Activated T-helper 9 cell treated with anti-CD3 and anti-CD28 coated beads, Interleukin-2, amount 50 U/mL, for 16 hours (primary cell): Measurements from ENCODE around the gene CCT5.
"Not testable (repeated sequence)": the region's sequence is repeated elsewhere in the genome, so short reads cannot be mapped to it uniquely, and the experiment has no call there.

ENCODE experiments used
- DNase-seq: peaks from one replicate; pipeline ENCODE4 v3.0.0-alpha.2; 2020; ENCODE audit warnings: low read depth

Gene CCT5

DNA sequence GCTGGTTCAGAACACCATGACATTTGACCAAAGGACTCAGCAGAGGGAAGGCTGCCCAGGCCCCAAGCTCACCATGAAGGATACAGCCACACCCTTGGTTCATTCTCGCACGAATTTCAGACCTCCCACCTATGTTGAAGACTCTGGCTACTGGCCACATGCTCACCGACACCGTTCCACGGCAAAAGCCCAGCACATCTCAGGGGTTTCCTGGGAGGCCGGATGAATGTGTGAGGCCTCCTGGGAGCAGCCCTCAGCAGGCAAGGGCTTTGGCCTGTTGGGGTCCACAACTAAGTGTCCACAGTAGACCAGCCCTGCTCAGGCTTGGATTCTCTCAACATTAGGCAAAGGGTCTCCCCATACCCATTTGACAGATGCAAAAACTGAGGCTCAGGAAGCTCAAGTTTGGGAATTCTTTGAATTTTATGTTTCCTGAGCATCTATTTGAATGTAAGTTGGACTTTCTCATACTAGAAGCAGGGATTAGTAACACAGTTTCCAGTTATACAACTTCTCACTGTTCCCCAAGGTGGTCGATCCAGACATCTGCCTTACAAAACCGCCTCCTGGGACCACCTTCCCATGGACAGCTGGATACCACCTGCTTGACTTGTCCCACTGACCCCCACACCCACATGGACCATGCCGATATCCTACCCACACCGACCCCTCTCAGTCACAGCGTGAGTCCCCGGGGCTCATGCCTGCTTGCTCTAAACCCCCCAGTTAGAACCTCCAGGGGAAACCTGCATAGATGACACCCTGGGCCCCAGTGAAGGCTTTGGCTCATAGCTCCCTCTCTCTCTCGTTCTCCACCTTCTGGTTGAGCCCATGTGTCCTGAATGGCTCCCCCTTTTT is 27.9 kb downstream of the CCT5 start:
- DNase-seq = no peak

DNA sequence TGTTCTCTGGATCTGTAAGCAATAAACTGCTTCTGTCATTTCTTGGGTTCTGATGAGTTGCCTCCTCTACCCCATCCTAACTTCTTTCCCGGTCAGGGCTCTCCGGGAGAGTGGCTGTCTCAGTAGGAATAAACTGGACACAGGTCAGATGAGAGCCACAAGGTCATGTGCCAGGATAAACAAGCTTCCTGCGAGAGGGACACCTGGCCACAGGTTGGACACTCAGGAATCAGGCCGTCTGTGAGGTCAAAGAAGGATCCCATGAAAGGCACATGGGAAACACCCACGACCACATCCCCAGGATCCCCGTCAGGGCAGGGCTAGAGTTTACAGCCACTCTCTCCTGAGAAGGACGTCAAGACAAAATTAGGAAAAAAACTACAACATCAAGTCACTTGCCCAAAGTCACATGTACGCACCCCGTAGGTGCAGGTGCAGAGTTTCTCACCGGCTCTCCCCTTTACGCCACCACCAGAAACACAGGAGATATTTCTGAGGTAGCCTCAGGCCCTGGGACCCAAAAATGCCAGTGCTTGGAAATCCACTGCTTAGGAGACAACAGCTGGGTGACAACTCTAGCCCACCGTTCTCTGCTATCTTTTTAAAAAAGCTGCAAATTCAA is 28.7 kb downstream of the CCT5 start:
- no peak for DNase-seq

DNA sequence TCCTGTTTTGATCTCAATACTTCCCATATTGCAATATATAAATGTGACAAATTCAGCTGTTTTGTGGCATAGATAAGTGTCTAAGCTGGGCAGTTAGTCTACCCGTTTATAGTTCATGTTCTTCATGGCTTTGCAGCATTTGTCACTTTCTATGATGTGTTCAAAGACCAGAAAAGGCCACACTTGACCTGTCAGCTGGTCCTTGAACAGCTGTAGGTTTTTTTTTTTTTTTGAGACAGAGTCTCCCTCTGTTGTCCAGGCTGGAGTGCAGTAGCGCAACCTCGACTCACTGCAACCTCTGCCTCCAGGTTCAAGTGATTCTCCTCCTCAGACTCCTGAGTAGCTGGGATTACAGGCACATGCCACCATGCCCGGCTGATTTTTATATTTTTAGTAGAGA is 29.2 kb downstream of the CCT5 start:
- no peak for DNase-seq

DNA sequence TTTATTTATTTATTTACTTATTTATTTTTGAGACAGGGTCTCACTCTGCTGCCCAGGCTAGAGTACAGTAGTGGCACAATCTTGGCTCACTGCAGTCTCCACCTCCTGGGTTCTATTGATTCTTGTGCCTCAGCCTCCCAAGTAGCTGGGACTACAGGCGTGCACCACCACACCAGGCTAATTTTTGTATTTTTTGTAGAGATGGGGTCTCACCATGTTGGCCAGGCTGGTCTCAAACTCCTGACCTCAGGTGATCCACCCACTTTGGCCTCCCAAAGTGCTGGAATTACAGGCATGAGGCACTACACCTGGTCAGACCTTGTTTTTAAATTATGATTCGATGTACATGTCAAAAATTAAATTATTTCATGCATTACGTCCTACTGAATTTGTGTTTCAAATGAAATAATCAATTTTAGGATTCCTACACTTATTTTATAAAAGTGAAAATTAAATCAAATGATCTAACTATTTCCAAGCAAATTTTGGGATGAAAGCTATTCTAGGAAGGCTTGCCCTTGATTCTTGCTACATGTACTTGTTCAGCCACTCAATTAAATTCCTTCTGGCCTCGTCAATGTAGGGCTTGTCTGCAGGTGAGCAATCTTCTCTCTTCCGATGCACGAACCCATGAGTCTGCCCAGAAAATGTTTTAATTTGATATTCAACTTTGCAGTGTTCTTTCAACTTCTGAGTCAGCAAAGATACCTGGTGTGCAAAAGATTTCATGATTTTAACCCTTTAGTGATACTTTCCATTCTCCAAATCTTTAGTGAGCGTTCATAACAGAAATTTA is 30.0 kb downstream of the CCT5 start:
- no peak for DNase-seq

DNA sequence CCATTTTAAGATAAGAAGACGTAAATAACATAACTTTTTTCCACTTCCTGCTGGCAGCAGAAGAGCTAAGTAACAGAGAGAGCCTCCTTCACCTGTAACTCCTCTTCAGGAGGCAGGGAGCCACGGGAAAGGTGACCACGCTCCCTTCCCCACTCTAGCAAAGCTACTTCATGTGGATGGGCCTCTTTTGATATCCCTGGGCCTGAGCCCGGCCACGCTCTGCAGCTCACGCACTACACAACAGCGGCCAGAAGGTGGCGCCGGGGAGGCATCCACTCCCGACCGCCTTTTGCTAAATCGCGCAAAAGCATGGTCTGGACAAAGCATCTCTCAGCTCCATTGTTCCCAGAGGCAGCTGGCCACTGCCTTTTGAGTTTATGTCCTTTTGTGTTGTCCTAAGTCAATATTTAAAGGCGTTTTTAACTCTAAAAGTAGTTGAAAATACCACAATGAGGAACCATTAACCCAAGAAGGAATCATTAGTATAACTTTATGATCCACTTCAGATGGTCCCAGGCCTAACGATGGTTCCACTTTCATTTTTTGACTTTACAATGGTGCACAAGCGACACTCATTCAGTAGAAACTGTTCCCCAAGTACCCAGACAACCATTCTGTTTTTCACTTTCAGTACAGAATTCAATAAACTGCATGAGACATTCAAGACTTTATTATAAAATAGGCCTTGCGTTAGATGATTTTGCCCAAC is 34.0 kb downstream of the CCT5 start:
- peak; percentile 70 for DNase-seq

DNA sequence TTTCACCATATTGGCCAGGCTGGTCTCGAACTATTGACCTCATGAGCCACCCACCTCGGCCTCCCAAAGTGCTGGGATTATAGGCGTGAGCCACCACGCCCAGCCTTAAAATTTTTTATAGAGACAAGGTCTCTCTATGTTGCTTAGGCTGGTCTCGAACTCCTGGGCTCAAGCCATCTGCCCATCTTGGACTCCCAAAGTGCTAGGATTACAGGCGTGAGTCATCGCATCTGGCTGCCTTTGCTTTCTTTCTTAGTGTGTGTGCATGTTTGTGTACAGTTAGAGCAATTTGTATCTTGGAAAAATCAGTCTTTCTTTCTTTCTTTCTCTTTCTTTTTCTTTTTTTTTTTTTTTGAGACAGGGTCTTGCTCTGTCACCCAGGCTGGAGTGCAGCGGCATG is 35.3 kb downstream of the CCT5 start:
- not testable (repeated sequence) for DNase-seq

DNA sequence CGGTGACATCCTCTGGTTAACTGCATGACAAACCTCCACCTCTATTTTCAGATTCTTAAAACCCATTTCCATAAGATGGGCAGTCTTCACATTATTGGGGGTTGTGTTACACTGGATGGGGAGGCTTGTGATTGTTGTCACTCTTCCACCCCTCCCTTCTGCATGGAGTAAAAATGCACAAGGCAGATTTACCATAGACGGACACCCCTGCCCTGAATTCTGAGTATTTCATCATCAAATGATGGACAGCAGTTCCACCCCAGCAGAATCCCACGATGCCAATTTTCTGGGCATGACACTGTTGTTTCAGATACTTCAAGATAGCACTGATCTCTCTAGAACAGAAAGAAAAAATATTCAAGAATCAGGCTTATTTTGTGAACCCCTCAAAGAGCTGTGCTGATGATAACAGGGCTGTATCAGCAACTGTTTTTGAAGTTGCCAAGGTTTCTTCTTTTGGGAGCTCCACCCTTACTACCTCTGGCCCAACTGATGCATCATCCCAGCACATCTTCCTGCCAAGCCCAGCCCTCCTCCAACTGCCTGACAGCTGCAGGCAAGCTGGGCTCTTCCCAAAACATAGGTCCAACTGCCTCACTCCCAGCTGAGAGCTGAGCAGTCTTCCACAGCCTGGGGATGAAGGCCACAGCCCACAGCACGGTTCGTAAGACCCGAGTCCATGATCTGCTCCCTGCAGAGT is 36.2 kb downstream of the CCT5 start:
- DNase-seq = no peak

DNA sequence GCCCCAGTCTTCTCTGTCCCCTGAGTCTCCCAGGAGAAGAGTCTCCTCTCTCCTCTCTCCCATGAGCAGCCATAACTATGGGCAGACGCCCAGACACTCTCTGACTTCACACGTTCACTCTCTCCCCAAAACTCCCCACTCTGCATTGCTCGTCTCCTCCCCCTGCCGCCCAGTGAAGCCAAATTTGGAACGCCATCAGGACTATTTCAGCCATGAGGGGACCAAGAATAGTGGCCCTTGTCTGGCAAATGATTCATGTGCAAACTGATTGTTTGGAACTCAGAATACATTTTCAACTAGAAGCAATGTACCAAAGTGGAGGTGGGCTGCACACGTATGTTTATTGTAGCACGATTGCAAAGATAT is 36.8 kb downstream of the CCT5 start:
- no peak for DNase-seq

DNA sequence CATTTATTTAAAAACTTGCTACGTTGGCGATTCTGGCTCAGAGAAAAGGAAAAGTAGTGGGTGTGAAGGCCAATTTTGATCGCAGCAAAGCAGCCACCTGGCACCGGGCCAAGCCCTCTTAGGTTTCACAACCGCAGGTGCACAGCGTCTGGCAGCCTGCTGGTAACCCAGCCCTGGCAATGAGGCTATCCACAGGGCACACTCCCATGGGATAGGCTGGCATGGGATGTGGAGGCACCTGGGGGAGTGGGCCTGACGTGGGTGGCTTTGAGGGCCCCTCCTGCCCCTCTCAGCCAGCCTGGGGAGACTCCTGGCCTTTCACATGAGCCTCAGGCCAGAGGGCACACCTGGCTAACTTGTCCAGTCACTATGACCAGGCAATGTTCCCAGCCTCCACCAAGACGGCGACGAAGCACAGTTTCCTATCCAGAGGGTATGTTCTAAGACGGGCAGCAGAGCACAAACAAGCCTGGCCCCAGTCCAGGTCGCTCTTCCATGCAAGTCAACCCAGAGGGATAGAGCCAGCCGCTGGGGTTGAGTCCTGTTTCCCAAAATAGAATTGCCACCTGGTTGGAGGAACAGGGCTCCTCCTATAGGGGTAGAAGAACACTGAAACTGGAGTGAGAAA is 38.6 kb downstream of the CCT5 start:
- peak; percentile 5 for DNase-seq

DNA sequence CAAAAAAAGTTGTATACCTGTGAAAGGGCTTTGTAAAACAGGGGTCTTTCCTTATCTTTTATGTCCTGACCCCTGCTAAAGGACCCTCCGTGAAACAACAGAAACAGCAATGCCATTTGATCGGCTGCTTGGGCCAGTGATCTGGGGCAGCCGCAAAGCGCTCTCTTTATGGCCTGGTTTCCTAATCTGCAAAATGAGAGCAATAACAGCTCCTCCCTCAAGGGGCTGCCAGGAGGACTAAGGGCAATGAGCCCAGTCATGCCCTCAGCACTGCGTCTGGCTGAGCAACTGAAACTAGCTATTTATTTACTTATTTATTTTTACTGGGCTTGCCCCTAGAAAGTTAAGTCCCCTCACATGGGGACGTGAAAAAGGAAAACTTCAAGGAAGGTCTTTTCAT is 39.3 kb downstream of the CCT5 start:
- DNase-seq = no peak

DNA sequence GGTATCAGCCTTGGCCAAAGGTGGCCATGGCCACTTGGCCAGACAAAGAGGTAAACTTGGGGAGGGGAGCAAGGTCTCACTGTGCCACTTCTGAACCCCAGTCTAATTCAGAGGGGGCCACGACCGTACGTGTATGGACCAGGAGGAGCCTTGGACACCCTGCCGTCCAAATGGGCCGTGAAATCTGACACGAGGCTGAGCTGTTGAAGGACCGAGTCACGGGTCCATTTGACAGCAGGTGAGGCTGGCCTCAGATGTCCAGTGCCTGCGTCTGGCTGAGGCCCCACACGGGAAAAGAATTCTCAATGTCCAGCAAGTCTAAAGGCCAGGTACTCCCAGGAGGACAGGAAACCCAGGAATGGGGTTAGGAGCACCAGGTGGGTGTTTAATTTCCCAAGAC is 39.9 kb downstream of the CCT5 start:
- no peak for DNase-seq

DNA sequence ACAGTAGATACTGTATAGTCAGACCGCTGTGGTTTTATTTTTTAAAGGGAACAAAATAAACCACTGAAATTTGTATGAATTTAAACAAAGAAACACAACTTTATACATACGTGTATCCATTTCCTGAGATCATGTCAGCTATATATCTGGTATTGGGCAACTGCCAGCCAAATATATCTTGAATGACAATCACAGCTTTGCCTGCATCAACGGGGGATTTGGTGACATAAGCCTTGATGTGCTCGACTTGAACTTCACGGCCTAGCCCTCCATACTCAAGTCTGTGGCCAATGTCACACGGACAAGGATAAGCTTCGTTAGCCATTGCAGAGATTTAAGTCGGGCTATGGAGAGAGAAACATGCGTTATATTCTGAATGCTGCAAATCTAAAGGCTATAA is 40.4 kb downstream of the CCT5 start:
- DNase-seq = no peak

DNA sequence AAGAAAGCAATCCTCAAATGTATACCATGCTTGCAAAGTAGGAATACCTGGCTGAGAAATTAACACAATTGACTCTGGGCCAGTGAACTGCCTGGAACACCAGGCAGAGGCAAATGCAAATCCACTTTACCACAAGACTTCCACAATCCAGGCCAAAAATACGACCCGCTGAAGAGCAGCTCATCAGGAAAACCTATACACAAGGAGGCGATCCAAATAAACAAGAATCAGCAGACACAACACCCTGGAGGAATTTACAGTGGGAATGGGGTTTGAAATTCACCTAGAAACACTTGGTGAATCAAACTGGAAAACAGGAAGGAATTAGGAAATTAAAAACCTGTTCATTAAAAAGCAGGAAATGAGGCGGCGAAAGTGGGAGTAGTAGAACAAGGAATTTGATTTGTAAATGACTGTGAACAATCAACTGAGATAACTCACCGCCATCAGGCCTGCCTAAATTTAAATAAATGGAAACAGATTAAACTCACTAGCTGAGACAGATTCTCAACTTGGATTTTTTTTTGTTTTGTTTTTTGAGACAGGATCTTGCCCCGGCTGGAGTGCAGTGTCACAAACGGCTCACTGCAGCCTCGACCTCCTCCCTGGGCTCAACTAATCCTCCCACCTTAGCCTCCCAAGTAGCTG is 41.7 kb downstream of the CCT5 start:
- no peak for DNase-seq

DNA sequence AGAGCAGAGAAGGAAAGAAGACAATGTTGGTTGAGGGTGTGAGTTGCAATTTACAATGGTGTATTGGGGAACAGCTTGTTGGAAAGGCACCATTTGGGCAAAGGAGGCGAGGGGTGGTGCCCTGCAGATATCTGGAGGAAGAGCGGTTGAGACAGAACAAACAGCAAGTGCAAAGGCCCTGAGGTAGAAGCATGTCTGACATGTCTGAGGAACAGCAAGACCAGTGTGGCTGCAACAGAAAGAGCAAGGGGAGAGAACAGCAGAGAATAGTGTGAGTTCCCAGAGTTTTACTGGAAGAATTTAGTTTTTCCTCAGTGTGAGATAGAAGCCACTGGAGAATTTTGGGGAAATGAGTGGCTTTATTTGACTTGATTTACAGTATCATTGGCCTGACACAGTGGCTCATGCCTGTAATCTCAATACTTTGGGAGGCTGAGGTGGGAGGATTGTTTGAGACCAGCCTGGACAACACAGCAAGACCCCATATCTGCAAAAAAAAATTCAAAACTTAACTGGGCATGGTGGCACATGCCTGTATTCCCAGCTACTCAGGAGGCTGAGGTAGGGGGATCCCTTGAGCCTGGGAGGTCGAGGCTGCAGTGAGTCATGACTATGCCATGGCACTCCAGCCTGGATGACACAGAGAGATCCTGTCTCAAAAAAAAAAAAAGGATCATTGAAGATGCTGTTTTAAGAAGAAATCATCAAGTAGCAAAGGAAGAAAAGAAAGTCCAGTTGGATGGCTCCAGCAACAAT is 44.0 kb downstream of the CCT5 start:
- no peak for DNase-seq

DNA sequence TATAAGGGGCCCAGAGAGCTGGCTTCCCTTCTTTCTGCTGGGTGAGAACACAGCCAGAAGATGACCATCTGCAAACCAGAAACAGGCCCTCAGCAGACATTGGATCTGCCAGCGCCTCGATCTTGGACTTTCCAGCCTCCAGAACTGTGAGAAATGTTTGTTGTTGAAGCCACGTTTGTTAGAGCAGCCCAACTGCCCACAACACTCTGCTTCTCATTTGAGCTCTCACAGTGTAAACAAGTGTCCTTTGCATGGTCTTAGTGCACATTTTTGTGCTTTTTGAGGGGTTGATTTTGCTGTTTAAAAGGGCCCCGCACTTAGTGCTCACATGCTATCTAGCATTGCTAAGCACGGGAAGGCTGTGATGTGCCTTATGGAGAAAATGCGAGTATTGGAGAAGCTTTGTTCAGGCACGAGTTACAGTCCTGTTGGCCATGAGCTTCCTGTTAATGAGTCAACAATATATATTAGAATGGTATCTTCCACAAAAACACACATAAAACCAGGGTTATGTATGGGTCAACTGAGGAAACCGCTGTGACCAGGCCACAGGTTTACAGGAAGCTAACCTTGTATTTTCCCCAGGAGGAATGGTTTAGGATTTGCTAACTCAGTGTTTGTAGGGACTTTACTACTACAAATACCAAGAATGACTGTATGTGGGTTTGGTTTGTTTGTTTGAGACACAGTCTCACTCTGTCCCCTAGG is 45.7 kb downstream of the CCT5 start:
- DNase-seq = no peak

DNA sequence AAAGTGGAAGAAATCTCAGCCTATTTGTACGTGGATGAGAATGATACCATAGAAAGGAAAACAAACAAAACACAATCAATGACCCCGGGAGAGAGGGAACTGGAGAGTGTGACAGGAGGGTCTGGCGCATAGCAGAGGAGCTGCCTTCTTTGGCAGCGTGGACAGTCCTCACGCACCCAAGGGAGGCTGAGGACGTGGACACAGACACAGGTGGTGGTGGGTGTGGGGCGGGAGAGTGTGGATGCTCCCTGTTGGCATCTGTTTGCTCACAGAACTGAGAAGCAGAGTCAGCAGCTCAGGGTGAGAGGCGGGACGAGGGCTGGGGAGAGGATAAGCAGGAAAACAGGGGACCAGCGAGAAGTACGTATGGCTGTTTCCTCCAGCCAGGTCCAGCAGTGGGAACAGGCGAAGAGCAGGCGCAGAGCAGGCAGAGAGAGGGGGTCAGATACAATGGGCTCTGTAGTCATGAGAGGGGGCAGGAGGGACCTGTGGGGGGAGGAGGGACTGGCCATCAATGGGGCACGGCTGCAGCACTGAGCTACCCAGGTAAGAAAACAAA is 47.6 kb downstream of the CCT5 start:
- no peak for DNase-seq

DNA sequence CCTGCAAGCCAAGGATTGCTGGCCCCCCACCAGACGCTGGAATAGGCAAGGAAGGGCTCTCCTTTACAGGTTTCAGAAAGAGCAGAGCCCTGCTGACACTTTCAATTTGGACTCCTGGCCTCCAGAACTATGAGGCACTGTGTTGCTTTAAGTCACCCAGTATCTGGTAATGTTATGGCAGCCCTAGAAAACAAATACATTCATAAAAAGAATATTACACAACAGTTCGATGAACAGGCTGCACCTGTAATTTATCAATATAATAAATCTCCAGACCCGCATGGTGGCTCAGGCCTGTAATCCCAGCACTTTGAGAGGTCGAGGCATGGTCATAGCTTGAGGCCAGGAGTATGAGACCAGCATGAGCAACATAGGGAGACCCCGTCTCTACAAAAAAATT is 50.2 kb downstream of the CCT5 start:
- DNase-seq = no peak

DNA sequence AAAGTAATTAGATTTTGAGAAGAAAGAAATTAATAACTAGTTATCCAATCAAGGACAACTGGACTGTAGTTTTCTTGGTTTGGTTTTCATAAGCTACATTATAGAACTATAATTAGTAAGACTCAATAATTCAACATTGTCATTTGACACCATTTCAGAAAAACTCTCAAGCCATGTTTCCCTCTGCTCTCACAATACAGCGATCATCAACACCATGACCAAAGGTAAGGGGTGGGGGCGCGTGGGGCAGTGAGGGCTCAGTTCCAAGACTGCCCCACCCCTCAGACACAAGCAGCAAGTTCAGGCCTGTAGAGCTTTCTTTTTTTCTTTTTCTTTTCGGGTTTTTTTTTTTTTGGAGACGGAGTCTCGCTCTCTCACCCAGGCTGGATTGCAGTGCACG is 51.2 kb downstream of the CCT5 start:
- DNase-seq = no peak
